Measurements from ENCODE around the gene KIF26A. TPM values are rescaled to one million over a fixed set of nuclear protein-coding genes. Genes with fewer than 3 reads are reported as not detected.

KIF26A gene
- total and polyA plus RNA-seq, 8 donors: 3.6 to 13.2 (median 7.1) TPM

- no peak for ATAC-seq
- Histone ChIP-seq H3K4me3 (no peak overlapping the region), H3K4me1 (no peaks in the 10 kb centered on the region), H3K27ac (no peak overlapping the region), H3K27me3 (peaks cover 0 to 3% (median 0%) of the 10 kb centered on the region in 4 donors), H3K9me3 (no peaks in the 10 kb centered on the region), H3K36me3 (no peaks in the 10 kb centered on the region)
- 71 to 82% methylated on average over 30 to 31 of the region's 31 CpGs for WGBS, 2 donors
- no peak for TF ChIP-seq CTCF (IDR thresholded peaks at IDR 0.05)
- intact Hi-C loops (cut with DNase I): no loop called here
- DNase-seq: peak in 2 of 6 donors; percentile 15 to 66
- FAIRE-seq: no peak
These were observed 42.7 kb upstream of the KIF26A start for GRCh38 chr14:104095426-104096310.

- peak in 2 of 6 donors; percentile 15 to 41 for DNase-seq
- WGBS, 2 donors: 68 to 74% methylated on average over 14 of the region's 14 CpGs
- no peaks in the 10 kb centered on the region for H3K9me3 ChIP-seq
- intact Hi-C loops (cut with DNase I): no loop called here
- H3K4me1 ChIP-seq: no peaks in the 10 kb centered on the region
- TF ChIP-seq CTCF (IDR thresholded peaks at IDR 0.05): no peak
- FAIRE-seq: no peak
- no peak overlapping the region for H3K4me3 ChIP-seq
- no peak overlapping the region for H3K27ac ChIP-seq
- H3K27me3 ChIP-seq: peaks cover 0 to 3% (median 0%) of the 10 kb centered on the region in 4 donors
- no peak for ATAC-seq
- no peaks in the 10 kb centered on the region for H3K36me3 ChIP-seq
These were observed 42.1 kb upstream of the KIF26A start for GRCh38 chr14:104096318-104096717.

GRCh38 chr14:104096751-104097700 lies 41.4 kb upstream of the KIF26A start:
- H3K36me3 ChIP-seq: no peaks in the 10 kb centered on the region
- TF ChIP-seq CTCF (IDR thresholded peaks at IDR 0.05): no peak
- ATAC-seq (no peak), FAIRE-seq (no peak), DNase-seq (peak in 3 of 6 donors; percentile 17 to 59 (median 51))
- H3K27ac ChIP-seq: no peak overlapping the region
- H3K4me3 ChIP-seq: no peak overlapping the region
- H3K9me3 ChIP-seq: no peaks in the 10 kb centered on the region
- no peaks in the 10 kb centered on the region for H3K4me1 ChIP-seq
- intact Hi-C loops (cut with DNase I): no loop called here
- 62 to 76% methylated on average over 21 to 25 of the region's 25 CpGs for WGBS, 2 donors
- H3K27me3 ChIP-seq: peaks cover 0 to 3% (median 0%) of the 10 kb centered on the region in 4 donors

GRCh38 chr14:104098272-104099095 lies 39.9 kb upstream of the KIF26A start:
- no peak for FAIRE-seq
- Histone ChIP-seq H3K4me3 (no peak overlapping the region), H3K27me3 (peaks cover 0 to 3% (median 0%) of the 10 kb centered on the region in 4 donors), H3K27ac (no peak overlapping the region), H3K9me3 (no peaks in the 10 kb centered on the region), H3K36me3 (no peaks in the 10 kb centered on the region), H3K4me1 (no peaks in the 10 kb centered on the region)
- 69 to 89% methylated on average over 24 to 25 of the region's 25 CpGs for WGBS, 2 donors
- TF ChIP-seq CTCF (IDR thresholded peaks at IDR 0.05): no peak
- intact Hi-C loops (cut with DNase I): no loop called here
- no peak for ATAC-seq
- DNase-seq: peak in 2 of 6 donors; percentile 9 to 48
